Right atrium auricular region (tissue), 2 donors: ENCODE measurements around the gene TRMU. TPM values are rescaled to one million over a fixed set of nuclear protein-coding genes. Genes with fewer than 3 reads are reported as not detected.

ENCODE experiments used
- DNase-seq: peaks from one replicate; pipeline ENCODE4 v3.0.0-alpha.2; 2019; ENCODE audit warnings: low spot score
- H3K27ac ChIP-seq, 2 donors: fragments of 200-600 bp; sonication (generic); 1 replicate in 1 of 2; 2 replicates in 1 of 2; pipeline ENCODE4 v1.5.1; 2016 to 2019
- H3K27me3 ChIP-seq, 2 donors: fragments of 200-600 bp; sonication (generic); one replicate each; pipeline versions ENCODE4 v1.5.1 to v1.6.0; 2017 to 2019
- H3K36me3 ChIP-seq: fragments of 200-600 bp; sonication (generic); one replicate; pipeline ENCODE4 v1.5.1; 2016
- H3K4me1 ChIP-seq, 2 donors: fragments of 200-600 bp; sonication (generic); one replicate each; pipeline versions ENCODE4 v1.5.1 to v1.6.0; 2017 to 2019
- H3K4me3 ChIP-seq, 2 donors: fragments of 200-600 bp; sonication (generic); 1 replicate in 1 of 2; 2 replicates in 1 of 2; pipeline ENCODE4 v1.5.1; 2017 to 2019; ENCODE audit warnings: mild to moderate bottlenecking in 1 of 2, moderate library complexity in 1 of 2
- H3K9me3 ChIP-seq, 2 donors: fragments of 200-600 bp; sonication (generic); one replicate each; pipeline ENCODE4 v1.5.1; 2019
- CTCF ChIP-seq, 2 donors: fragments of 200-600 bp; sonication (generic); IDR thresholded peaks; one replicate each; pipeline ENCODE4 v1.5.1; 2019; ENCODE audit warnings: antibody characterized with exemption in 2 of 2
- total RNA-seq, 2 donors: library from RNA; depleted of rRNA; stranded (reverse); fragments of >200 nt; gene quantifications; one replicate each; pipeline ENCODE4 v1.1.0, GENCODE V29; 2016

The TRMU gene
- total RNA-seq, 2 donors from 2014 or later, result 22.2 to 22.4 TPM

- Histone ChIP-seq H3K9me3 (no peaks in the 10 kb centered on the region), H3K4me3 (no peak overlapping the region), H3K27me3 (no peaks in the 10 kb centered on the region), H3K36me3 (no peaks in the 10 kb centered on the region), H3K4me1 (no peaks in the 10 kb centered on the region), H3K27ac (no peak overlapping the region)
- no peak for DNase-seq
- TF ChIP-seq CTCF (IDR thresholded peaks at IDR 0.05), result peak; percentile 64 to 91
Observed at GRCh38 chr22:46367707-46368191, 32.2 kb downstream of the TRMU start.

- no peak for TF ChIP-seq CTCF (IDR thresholded peaks at IDR 0.05)
- Histone ChIP-seq H3K36me3 (no peaks in the 10 kb centered on the region), H3K9me3 (no peaks in the 10 kb centered on the region), H3K27me3 (no peaks in the 10 kb centered on the region), H3K27ac (no peak overlapping the region), H3K4me3 (no peak overlapping the region), H3K4me1 (no peaks in the 10 kb centered on the region)
- no peak for DNase-seq
Observed at GRCh38 chr22:46368422-46368821, 32.9 kb downstream of the TRMU start.

- H3K27ac ChIP-seq, result no peak overlapping the region
- H3K4me1 ChIP-seq, result no peaks in the 10 kb centered on the region
- DNase-seq, result no peak
- no peaks in the 10 kb centered on the region for H3K9me3 ChIP-seq
- no peaks in the 10 kb centered on the region for H3K36me3 ChIP-seq
- no peaks in the 10 kb centered on the region for H3K27me3 ChIP-seq
- no peak for TF ChIP-seq CTCF (IDR thresholded peaks at IDR 0.05)
- H3K4me3 ChIP-seq, result no peak overlapping the region
Observed at GRCh38 chr22:46368871-46369715, 33.6 kb downstream of the TRMU start.

- no peak for DNase-seq
- H3K4me3 ChIP-seq, result no peak overlapping the region
Observed at GRCh38 chr22:46369716-46370583, 34.4 kb downstream of the TRMU start.

More at GRCh38 chr22:46369716-46370583, 34.4 kb downstream of the TRMU start:
- no peaks in the 10 kb centered on the region for H3K27me3 ChIP-seq
- H3K9me3 ChIP-seq, result no peaks in the 10 kb centered on the region
- no peak for TF ChIP-seq CTCF (IDR thresholded peaks at IDR 0.05)
- H3K4me1 ChIP-seq, result no peaks in the 10 kb centered on the region
- no peak overlapping the region for H3K27ac ChIP-seq
- H3K36me3 ChIP-seq, result no peaks in the 10 kb centered on the region
